HepG2 (cell line): ENCODE data around the gene SNAP25. TPM values are rescaled to one million over a fixed set of nuclear protein-coding genes. Genes with fewer than 3 reads are reported as not detected.

Experiments
- CREBL2 ChIP-seq: sonication (generic); formaldehyde crosslinking; IDR thresholded peaks from 2 replicates; pipeline ENCODE4 v1.8.1; 2023; ENCODE audit warnings: missing genetic modification reagents, mild to moderate bottlenecking, borderline replicate concordance
- EHMT2 ChIP-seq: fragments of 200-600 bp; sonication (generic); IDR thresholded peaks from 2 replicates; pipeline ENCODE4 v1.7.0; 2017; ENCODE audit warnings: antibody characterized with exemption, low read depth, low read length, borderline replicate concordance
- FIP1L1 ChIP-seq: fragments of 200-400 bp; formaldehyde crosslinking; IDR thresholded peaks from 2 replicates; pipeline ENCODE4 v1.6.1; 2018; ENCODE audit warnings: low read depth, mild to moderate bottlenecking, low read length, moderate library complexity, borderline replicate concordance; ENCODE audit not compliant: insufficient read depth
- FOXM1 ChIP-seq: sonication (generic); formaldehyde crosslinking; IDR thresholded peaks from 2 replicates; pipeline ENCODE4 v1.5.0; 2020; ENCODE audit warnings: missing genetic modification reagents
- HOXA7 ChIP-seq: sonication (generic); formaldehyde crosslinking; IDR thresholded peaks from 2 replicates; pipeline ENCODE4 v1.8.1; 2022; ENCODE audit warnings: mild to moderate bottlenecking, missing genetic modification reagents, moderate library complexity
- JARID2 ChIP-seq: sonication (generic); formaldehyde crosslinking; IDR thresholded peaks from 2 replicates; pipeline ENCODE4 v1.8.1; 2023; ENCODE audit warnings: missing genetic modification reagents, inconsistent platforms; ENCODE audit not compliant: insufficient replicate concordance
- MYNN ChIP-seq: sonication (generic); formaldehyde crosslinking; IDR thresholded peaks from 2 replicates; pipeline ENCODE4 v1.4.0; 2020; ENCODE audit warnings: mild to moderate bottlenecking, low read depth, missing genetic modification reagents
- PAWR ChIP-seq: sonication (generic); formaldehyde crosslinking; IDR thresholded peaks from 2 replicates; pipeline ENCODE4 v1.4.0; 2020; ENCODE audit warnings: missing genetic modification reagents, mild to moderate bottlenecking, borderline replicate concordance
- PITX1 ChIP-seq: sonication (generic); formaldehyde crosslinking; IDR thresholded peaks from 2 replicates; pipeline ENCODE4 v1.5.1; 2020; ENCODE audit warnings: mild to moderate bottlenecking, missing genetic modification reagents
- REXO4 ChIP-seq: sonication (generic); formaldehyde crosslinking; IDR thresholded peaks from 2 replicates; pipeline ENCODE4 v1.8.0; 2022; ENCODE audit warnings: missing genetic modification reagents, mild to moderate bottlenecking, borderline replicate concordance
- SMC3 ChIP-seq: IDR thresholded peaks from 2 replicates; pipeline ENCODE4 v1.6.1; 2011; ENCODE audit warnings: low read length, improper control_type of control experiment
- SP2 ChIP-seq: sonication (generic); formaldehyde crosslinking; IDR thresholded peaks from 2 replicates; pipeline ENCODE4 v1.5.1; 2020; ENCODE audit warnings: mild to moderate bottlenecking, missing genetic modification reagents
- SRY ChIP-seq: sonication (generic); formaldehyde crosslinking; IDR thresholded peaks from 2 replicates; pipeline ENCODE4 v1.8.0; 2022; ENCODE audit warnings: mild to moderate bottlenecking, missing genetic modification reagents
- TGIF2 ChIP-seq: IDR thresholded peaks from 2 replicates; pipeline ENCODE4 v1.6.1; 2016; ENCODE audit warnings: control low read depth, missing compliant biosample characterization
- THAP9 ChIP-seq: sonication (generic); formaldehyde crosslinking; IDR thresholded peaks from 2 replicates; pipeline ENCODE4; 2020; ENCODE audit warnings: missing genetic modification reagents, mild to moderate bottlenecking, borderline replicate concordance
- TOPORS ChIP-seq: sonication (generic); formaldehyde crosslinking; IDR thresholded peaks from 2 replicates; pipeline ENCODE4 v1.8.0; 2023; ENCODE audit warnings: mild to moderate bottlenecking, missing genetic modification reagents
- ZGPAT ChIP-seq: IDR thresholded peaks from 2 replicates; pipeline ENCODE4 v1.6.1; 2016; ENCODE audit warnings: mild to moderate bottlenecking
- ZNF142 ChIP-seq: sonication (generic); formaldehyde crosslinking; IDR thresholded peaks from 2 replicates; pipeline ENCODE4 v1.4.0; 2020; ENCODE audit warnings: missing genetic modification reagents
- ZNF260 ChIP-seq: sonication (generic); formaldehyde crosslinking; IDR thresholded peaks from 2 replicates; pipeline ENCODE4 v1.4.0; 2020; ENCODE audit warnings: missing genetic modification reagents, low read depth, mild to moderate bottlenecking, borderline replicate concordance
- ZNF552 ChIP-seq: sonication (generic); formaldehyde crosslinking; IDR thresholded peaks from 2 replicates; pipeline ENCODE4 v1.9.0; 2022; ENCODE audit warnings: missing genetic modification reagents, mild to moderate bottlenecking, borderline replicate concordance
- ZNF644 ChIP-seq: IDR thresholded peaks from 2 replicates; pipeline ENCODE4 v1.6.1; 2016; ENCODE audit warnings: low read depth
- polyA plus RNA-seq, 8 experiments: library from polyadenylated mRNA; depleted of rRNA in 3 of 8; stranded (reverse) in 7 of 8; unstranded in 1 of 8; fragments of >200 nt; fragmentation: Illumina TruSeq in 4 of 8; extraction: Trizol in 4 of 8; gene quantifications; 2 replicates each; pipeline versions ENCODE4 v1.2.1 to v1.2.3, GENCODE V29; 2011 to 2016; ENCODE audit warnings: low read depth in 4 of 8, missing spikeins in 1 of 8, mixed read lengths in 1 of 8; ENCODE audit not compliant: insufficient read depth in 1 of 8
- total RNA-seq, 5 experiments: library from RNA; depleted of rRNA; stranded (reverse); fragments of >200 nt; fragmentation: Illumina TruSeq; extraction: Trizol; gene quantifications; 2 replicates each; pipeline ENCODE4 v1.2.3, GENCODE V29; 2016; ENCODE audit warnings: low read depth in 1 of 5

SNAP25 gene
- total and polyA plus RNA-seq, 2 of the 13 experiments (the other 11 are each of a cell fraction or from before 2014, with no cell fraction given), result not detected

GRCh38 chr20:10219452-10219791 is 792 bp downstream of the SNAP25 start (continued):
- TF ChIP-seq ZNF142 (peak; percentile 97), EHMT2 (peak; percentile 88), HOXA7 (CRISPR knock-in tag) (peak; percentile 95), JARID2 (CRISPR knock-in tag) (peak; percentile 99), SRY (CRISPR knock-in tag) (peak; percentile 100), MYNN (CRISPR knock-in tag) (peak; percentile 84; the same call in 1 of the 2 replicates), TGIF2 (CRISPR knock-in tag) (peak; percentile 99), FOXM1 (CRISPR knock-in tag) (peak; percentile 96), PITX1 (peak; percentile 88), FIP1L1 (no peak), SMC3 (no peak), CREBL2 (peak; percentile 98), PAWR (CRISPR knock-in tag) (peak; percentile 98; the same call in 1 of the 2 replicates), SP2 (CRISPR knock-in tag) (peak; percentile 64), REXO4 (0 out of 2 replicates have a peak, but pooled peaks have one; percentile 85), ZGPAT (CRISPR knock-in tag) (peak; percentile 97; the same call in 1 of the 2 replicates), ZNF552 (CRISPR knock-in tag) (peak; percentile 96; the same call in 1 of the 2 replicates), TOPORS (peak; percentile 98), ZNF260 (CRISPR knock-in tag) (no peak), THAP9 (0 out of 2 replicates have a peak, but pooled peaks have one; percentile 70), ZNF644 (peak; percentile 71)
